Epithelial cell of prostate (primary cell): ENCODE measurements around the gene PNMA1.

ENCODE experiments used
- DNase-seq: peaks from one replicate; pipeline ENCODE4 v3.0.0-alpha.2; 2011; ENCODE audit warnings: low read depth, low spot score
- H3K27ac ChIP-seq: fragments of 450-650 bp; 2 replicates; pipeline ENCODE4 v1.5.1; 2017; ENCODE audit warnings: mild to moderate bottlenecking

The PNMA1 gene

DNA sequence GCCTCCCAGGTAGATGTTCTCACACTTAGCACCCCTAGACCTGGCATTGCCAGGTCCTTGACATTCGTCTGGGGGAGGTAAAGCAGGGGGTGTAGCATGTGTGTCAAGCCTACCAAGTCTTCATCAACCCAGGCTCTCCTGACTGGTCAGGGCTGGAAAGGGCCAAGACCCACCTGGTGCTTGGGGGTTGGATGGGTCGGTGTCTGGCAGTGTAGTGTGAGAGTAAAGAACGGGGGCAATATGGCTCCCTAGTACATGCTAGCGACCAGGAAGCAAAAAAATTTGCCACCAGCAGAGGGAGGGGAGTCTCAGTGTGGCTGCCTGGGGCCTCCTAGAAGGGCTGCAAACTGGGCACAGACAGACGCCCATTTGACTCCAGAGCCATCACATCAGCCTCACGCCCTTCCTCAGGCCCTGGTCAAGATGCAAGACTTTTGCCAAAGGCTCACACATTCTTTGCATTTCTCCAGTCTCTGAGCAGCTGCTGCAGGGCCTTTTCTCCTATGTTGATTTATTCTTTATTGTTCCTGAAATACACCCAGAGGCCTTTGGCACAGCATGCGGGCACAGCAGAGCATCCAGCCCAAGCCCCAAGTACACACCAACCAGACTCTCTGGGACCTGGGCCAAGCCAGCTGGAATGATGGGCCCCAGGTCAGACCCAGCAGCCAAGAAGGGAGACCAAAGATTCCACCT lies 38.3 kb upstream of the PNMA1 start:
- DNase-seq: no peak
- H3K27ac ChIP-seq: peak overlapping the region; percentile 89

DNA sequence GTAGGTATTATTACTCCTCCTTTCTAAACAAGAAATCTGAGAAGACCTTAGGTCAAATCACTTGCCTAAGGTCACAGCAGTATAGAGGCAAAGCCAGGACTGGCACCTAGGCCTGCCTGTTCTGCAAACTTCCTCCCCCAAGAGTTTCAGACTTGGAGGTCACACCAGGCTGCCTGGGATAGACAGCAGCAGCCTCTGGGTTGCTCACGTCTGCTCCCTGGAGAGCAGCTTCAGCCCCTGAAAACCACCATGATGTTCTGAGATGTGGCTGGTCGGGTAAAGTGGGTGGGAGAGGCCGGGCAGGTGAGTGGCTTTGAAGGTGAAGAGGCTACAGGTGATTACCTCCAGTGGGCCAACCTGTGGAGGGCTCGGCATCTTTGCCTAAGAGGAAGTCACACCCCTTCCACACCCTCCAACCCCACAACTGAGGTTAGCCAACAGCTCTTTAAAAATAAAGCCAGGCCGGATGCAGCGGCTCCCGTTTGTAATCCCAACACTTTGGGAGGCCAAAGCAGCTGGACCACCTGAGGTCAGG lies 37.0 kb upstream of the PNMA1 start:
- no peak for DNase-seq
- H3K27ac ChIP-seq: no peak overlapping the region

DNA sequence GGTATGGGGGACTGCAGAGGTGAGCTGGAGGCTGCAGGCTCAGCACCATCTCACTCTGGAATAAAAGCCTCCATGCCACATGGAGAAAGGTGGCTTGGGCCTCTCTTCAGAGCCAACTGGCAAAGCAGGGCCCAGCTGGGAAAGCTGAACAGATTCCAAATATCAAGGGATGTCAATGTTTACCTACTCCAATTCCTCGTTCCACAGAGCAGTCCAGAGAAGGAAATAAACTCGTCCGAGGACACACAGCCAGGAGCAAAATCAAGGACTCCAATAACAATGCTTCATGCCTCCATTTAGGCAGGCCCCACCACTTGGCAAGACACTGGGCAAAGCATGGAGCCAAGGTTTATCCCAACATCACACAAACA lies 36.3 kb upstream of the PNMA1 start:
- DNase-seq: no peak
- H3K27ac ChIP-seq: no peak overlapping the region

DNA sequence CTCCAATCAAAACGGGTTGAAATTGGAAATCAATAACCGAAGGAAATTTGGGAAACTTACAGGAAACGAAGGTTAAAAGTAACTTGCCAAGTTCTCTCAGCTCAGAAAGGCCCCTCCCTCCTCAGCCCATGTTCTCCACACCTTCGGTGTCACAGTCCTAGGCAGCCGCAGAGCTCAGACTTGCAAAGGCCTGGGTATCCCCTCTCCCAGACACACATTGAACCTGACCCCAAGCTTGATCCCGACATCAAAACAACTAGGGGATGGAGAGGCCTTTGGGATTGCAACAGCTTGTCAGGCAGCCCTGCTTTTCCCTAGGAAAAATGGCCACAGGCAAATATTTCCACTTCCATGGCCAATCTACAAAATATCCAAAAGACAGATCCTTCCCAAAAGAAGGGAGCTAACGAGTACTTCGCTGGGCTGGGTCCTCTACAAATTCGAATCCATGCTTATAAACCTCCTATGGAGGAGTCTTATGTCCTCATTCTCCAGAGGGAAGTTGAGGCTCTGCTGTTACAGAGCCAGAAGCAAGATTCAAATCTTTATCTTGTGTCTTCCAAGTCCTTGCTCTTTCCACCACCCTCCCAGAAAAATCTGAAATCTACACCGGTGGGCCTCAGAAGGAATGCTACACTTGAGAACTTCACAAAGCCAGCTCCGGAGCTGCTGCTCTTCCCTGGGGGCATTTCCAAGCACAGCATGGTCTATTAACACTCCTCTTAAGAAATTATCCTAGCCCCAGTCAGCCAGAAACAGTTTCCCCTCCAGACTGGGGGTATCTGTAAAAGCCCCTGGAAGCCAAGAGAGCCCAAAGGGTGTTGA lies 35.7 kb upstream of the PNMA1 start:
- no peak overlapping the region for H3K27ac ChIP-seq
- DNase-seq: no peak

DNA sequence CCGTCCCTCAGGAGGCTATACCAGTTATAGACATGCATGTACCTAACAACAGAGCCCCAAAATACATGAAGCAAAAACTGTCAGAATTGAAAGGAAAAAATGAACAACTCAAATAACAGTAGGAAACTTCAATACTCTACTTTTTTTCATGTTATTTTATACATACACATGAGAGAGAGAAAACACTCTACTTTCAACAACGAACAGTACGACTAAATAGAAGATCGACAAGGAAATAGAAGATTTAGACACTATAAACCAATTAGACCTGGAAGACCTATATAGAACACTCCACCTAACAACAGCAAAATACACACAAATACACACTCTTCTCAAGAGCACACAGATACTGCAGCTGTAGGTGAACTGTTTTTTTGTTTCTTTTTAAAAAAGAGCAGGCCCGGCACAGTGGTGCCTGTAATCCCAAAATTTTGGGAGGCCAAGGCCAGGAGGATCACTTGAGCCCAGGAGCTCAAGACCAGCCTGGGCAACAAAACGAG lies 34.7 kb upstream of the PNMA1 start:
- no peak for DNase-seq
- H3K27ac ChIP-seq: no peak overlapping the region

DNA sequence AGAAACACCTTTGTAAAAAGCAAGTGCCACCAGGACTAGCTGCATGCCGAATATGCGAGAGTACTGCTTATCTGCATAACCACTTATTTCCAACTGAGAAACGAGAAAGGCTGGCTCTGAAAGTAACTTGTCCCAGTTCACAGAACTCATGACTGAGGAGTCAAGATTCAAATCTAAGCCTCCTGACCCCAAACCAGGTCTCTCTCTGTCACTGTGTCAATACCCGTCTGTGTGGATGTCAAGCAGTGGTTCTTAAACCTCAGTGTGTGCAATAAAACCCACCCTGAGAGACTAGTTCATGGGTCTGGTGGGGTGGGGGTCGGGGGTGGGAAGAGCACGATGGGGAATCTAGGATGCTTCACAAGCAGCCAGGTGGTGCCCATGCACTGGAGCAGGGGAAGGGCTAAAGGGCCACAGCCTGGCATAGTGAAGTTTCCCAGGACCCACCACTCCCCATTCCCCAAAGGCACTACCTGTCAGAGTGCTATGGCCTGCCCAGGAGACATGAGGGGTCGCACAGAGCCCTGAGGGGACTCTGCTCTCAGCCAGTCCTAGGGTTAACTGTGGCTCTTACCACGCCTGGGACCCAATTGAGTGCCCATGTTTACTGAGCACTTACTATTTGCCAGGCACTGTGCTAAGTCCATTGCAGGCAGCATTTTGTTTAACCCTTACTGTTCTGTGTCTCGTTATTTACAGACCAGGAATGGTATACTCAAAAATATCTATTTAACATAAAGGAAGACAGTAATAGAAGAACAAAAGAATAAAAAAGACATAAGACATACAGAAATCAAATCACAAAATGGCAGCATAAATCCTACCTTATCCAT lies 33.4 kb upstream of the PNMA1 start:
- DNase-seq: no peak
- peak overlapping the region; percentile 86 for H3K27ac ChIP-seq

DNA sequence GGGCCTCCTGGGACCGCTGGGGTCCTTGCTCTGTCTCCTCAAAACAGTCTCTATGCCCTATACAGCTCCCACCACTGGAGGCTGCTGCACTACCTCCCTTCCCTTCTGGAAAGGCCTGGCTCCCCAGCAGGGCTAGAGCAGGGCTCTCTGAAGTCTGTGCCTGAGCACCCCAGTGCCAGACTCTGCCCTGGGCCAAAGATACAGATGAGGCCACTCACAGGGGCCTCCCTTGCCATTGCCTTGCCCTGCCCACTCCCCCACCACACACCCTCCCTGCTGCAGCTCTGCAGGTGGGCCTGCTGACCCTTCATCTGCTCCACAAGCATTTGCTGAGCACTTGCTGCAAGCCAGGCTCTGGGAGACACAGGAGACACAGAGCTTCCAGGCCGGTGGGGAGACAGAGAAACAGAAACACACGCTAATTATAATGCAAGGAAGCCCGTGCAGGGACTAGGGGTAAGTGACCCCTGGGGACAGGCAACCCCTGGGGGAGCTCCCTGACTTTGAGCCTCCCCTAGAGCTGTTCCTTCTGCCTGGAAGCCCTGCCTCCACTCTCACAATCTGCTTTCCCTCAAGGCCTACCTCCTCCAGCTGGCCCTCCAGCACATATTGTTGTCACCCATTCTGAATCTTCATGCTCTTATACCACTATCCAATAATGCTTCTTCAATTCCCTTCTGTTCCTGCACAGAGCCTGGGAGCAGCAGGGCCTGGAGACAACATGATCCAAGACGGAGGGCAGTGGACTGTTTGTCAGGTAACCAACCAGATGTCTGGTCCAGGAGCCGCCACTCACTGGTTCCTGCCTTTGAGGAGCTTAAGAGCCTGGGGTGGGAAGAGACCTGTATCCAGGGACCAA lies 32.6 kb upstream of the PNMA1 start:
- no peak for DNase-seq
- H3K27ac ChIP-seq: peak overlapping the region; percentile 86

DNA sequence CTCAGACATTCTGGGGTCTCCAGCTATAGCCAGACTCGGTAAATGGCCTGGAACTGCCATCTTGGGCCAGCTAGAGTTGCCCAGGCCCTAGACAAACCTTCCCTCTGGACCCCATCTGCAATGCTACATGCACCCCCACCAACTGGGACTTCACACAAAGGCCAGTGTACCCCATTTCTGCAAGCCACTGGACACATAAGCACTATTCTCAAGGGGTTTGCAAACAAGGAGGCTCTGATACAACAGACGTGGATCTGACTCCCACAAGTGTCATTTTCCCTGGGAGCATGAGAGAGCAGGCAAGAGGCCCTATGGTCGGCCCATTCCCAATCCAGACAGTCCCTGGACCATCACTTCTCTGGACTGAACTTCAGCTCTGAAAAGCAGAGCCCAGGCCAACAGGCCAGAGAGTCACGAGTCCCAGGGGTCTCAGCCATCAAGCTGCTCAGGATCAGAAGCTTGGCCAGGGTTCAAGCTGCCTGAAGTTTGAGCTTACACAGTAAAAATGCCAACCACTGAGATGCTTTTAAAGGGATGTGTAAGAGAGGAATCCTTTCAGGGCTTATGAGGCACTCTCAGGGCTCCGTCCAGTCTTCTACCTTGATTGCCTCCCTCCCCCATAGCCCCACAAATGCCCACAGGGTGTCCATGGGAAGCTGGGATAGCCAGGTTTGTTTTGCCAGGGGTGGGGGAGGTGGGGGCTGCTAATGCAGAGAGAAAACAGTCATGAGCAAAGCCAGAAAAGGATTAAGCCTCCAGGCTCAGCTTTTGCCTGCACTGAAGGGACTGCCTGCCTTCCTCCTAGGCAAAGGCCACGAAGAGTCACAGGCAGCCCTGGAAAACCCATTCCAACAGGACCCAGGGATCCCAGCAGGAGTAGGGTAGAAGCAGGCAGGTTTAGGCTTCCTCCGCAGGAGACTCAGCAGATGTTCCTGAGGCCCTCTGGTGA lies 31.7 kb upstream of the PNMA1 start:
- DNase-seq: no peak
- peak overlapping the region; percentile 86 for H3K27ac ChIP-seq

DNA sequence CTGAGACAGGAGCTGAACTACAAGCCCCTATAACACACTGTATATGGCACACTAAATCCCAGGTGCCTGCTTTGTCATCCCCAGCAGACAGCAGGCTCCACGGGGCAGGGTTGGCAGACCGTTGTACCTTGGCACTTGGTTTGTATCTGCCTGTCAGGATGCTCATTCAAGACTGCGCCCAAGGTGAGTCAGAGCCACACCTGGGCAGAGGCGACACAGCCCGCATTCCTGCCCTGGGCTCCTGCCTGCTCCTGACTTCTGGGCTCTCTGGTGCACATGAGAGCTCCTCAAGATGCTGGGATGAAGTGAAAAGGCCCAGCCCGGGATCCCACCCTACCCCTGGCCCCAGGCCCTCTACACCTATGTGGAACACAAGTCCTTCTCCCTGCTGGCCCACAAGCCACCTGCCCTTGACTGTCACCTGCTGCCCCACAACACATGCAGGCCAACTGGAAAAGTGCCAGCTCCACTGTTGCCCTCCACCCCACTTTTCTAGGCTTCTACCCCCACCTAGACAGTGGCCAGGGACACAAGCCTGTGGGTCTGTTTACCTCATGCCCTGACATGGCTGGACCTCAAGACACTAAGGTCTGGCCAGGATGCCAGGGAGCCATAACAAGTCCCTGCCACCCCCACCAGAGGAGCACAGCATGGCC lies 30.8 kb upstream of the PNMA1 start:
- DNase-seq: no peak
- H3K27ac ChIP-seq: peak overlapping the region; percentile 86

DNA sequence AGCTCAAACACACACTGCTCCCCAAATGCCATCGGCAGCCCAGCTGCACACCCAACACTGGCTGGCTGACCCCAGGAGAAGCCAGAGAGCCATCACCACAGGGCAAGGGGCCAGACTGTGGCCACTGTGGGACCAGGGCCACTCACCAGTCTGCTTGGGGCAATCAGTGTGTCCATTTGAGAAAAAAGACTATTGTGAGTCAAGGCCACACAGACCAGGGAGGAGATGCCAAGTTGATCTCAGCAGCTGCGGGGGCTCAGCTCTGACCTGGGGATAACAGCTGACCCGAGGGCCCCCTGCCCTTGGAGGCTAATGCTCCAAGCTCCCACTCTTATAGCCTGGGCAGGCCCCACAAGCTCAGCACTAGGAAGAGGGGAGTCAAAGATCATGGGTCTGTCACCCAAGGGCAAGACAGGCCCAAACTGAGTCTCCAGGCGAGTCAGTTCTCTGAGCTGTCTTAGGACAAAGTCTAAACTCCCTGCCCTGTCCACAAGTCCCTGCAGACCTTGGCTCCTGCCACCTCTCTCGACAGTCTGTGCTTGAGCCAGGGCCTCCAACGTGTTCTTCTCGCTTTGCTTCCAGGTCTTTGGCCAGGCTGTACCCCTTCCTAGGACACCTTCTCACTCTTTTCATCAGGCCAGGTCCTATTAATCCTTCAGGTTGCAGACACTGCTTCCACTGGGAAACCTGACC lies 30.1 kb upstream of the PNMA1 start:
- no peak for DNase-seq
- H3K27ac ChIP-seq: peak overlapping the region; percentile 86

DNA sequence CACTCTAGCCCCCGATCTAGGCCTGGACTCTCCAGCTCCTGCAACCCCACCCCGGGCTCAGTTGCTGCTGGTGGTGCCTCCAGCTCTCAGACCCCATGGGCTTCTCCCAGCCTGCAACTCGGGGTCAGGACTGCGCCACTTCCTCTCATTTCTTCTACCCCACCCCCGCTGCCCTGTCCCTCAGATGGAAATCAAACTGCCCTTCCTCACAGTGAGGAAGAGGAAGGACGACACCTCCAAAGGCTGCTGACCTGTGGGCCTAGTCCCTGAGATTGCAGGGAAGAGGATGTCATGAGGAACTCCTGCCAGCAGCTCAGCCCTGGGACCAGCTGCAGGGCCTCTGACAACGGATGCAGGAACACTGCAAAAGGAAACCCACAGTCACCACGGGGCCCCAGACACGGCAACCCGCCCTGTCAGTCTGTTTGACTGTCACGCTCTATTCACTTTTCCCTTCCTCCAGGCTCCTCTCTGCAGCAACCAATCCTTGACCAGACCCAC lies 29.3 kb upstream of the PNMA1 start:
- no peak for DNase-seq

DNA sequence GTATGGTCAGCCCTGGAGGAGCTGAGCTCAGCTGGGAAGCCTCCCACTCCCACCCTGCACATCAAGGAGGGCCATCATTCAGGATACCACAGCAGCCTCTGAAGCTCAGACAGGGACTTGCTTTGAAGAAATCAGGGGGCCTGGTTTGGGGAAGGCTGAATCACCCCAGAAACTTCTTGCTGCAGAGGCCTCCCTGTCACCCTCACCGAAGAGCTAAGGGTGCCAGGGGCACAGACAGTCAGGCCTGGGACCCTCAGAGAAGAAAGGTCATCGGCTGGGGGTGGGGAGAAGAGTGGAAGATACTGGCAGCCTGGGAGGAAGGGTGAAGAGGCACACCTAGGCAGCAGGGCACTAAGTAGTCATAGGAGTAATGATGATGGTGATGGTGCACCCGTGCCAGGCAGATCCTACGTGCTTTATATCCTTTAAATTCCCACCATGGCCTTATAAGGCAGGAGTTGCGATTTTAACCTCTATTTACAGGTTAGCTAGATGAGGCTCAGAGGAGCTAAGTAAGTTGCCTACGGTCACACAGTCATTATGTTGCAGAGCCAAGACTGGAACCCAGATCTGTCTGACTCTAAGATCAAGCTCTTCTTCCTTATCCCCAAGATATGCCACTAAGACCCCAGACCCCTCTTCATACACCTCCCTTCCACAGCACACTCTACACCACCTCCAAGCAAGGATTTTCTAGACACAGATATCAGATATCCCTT lies 28.5 kb upstream of the PNMA1 start:
- DNase-seq: no peak
- H3K27ac ChIP-seq: peak overlapping the region; percentile 86

More for the DNA sequence above, 29.3 kb upstream of the PNMA1 start:
- H3K27ac ChIP-seq: peak overlapping the region; percentile 86

DNA sequence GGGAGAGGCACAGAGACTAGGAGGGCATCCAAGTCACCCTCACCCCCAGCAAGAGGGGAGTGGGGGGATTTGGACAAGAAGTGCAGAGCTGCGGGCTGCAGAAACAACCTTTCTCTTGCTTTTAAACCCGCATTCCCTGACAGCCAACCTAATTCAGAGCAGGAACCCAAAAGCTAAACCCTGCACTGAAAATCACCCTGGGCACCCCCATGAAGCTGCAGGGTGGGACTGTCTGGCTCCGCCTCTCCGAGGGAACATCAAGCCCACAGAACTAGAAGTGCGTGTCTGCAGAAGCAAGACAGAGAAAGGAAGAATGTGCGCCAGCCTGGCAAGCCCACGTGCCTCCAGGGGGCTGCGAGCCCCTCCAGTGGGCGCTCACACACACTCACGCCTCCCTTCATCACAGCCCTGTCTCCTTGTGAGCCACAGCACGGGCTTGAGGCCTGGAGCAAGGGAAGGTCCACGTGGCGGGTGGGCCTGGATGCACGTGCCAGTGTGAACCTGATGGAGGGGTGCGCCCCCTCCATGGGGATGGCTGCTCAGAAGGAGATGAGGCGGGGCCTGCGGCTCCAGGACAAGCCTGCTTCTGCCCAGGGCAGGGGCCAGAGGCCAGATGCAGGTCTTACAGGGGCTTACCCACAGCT lies 27.8 kb upstream of the PNMA1 start:
- H3K27ac ChIP-seq: peak overlapping the region; percentile 86
- DNase-seq: no peak

DNA sequence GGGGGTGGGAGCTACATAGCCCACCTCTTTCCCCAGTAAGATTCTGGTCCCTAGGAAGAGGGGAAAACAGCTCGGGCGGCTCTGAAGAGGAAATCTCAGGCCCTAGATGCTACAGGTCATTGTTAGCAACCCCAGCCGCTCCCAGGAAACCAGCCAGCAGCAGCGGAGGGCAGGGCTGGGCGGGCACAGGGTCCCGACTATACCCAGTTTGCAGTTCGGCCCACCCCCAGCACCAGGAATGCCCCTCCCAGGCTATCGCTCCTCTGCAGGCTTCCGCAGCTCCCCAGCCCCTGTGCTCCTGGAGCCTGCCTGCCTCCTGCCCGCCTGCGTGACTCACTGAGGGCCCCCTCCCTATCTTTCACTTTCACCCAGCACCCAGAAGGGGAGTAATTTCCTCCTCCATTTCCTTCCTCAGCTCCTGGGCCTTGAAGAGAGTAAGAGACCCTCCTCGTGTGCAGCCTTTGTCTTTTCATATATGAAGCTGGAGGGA lies 27.2 kb upstream of the PNMA1 start:
- DNase-seq: no peak
- H3K27ac ChIP-seq: peak overlapping the region; percentile 86

DNA sequence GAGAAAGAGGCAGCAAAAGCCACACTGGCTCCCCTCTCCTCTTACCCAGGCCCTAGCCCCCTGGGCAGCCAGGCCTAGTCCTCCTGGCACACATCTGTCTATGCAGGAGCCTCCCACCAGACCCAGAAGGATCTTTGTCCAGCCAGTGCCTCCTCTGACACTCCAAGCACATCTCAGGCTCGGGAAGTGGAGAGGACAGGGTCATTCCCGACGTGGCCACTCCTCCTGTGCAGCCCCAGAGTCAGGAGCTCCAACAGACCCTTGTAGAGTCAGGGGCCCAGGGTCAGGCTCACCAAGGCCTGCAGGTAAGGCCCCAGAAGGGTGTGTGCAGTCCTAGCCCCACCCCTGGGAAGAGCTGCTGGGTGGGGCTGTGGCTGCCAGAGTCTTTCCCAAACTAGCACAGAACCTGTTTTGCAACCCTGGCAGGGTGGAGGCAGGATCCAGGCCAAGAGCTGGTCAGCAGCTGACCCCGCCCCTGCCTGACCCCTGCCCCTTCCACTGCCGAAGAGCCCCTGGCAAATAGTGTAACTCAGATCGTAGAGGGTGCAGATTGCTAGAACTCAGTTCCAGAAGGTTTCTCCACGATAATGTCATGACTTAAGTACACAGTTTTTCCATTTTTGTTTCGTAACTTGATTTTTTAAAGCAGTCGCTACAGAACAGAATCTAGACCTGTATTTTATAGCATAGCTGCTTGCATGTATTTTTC lies 26.6 kb upstream of the PNMA1 start:
- no peak for DNase-seq
- peak overlapping the region; percentile 86 for H3K27ac ChIP-seq
